Mesothelial cell of epicardium (in vitro differentiated cells): Measurements from ENCODE around the gene RBBP5. TPM values are rescaled to one million over a fixed set of nuclear protein-coding genes. Genes with fewer than 3 reads are reported as not detected.

ENCODE experiments used
- DNase-seq, 2 experiments: peaks; one replicate each; pipeline ENCODE4 v3.0.0; 2021; ENCODE audit warnings: low spot score in 2 of 2; ENCODE audit not compliant: unreplicated experiment in 2 of 2
- H3K27ac Mint-ChIP-seq: 2 replicates; pipeline ENCODE4 v1.8.0; 2021; ENCODE audit warnings: mixed read lengths
- H3K27me3 Mint-ChIP-seq: 2 replicates; pipeline ENCODE4 v1.8.0; 2021; ENCODE audit warnings: low read depth, mixed read lengths
- H3K36me3 Mint-ChIP-seq: 2 replicates; pipeline ENCODE4 v1.8.0; 2021; ENCODE audit warnings: mixed read lengths
- H3K4me1 Mint-ChIP-seq: 2 replicates; pipeline ENCODE4 v1.8.0; 2021; ENCODE audit warnings: mixed read lengths
- H3K4me3 Mint-ChIP-seq: 2 replicates; pipeline ENCODE4 v1.8.0; 2021; ENCODE audit warnings: mild to moderate bottlenecking, moderate library complexity, mixed read lengths
- H3K9me3 Mint-ChIP-seq: 2 replicates; pipeline ENCODE4 v1.8.0; 2021; ENCODE audit warnings: mixed read lengths
- CTCF ChIP-seq: fragments of 200-600 bp; sonication (generic); IDR thresholded peaks from one replicate; pipeline ENCODE4 v1.5.0; 2021; ENCODE audit warnings: antibody characterized with exemption; ENCODE audit not compliant: unreplicated experiment
- total RNA-seq: library from RNA; stranded (reverse); gene quantifications from 3 replicates; pipeline ENCODE4 v1.2.1, GENCODE V29; 2021

The RBBP5 gene
- total RNA-seq, 1 donor from 2014 or later = 15.7 TPM

GRCh38 chr1:205140113-205140512, 18.3 kb upstream of the RBBP5 start:
- no peak for DNase-seq
- Mint-ChIP-seq H3K4me3 (no peak overlapping the region), H3K36me3 (no peaks in the 10 kb centered on the region), H3K27me3 (no peaks in the 10 kb centered on the region), H3K4me1 (peaks cover 21% of the 10 kb centered on the region), H3K9me3 (no peaks in the 10 kb centered on the region), H3K27ac (no peak overlapping the region)
- TF ChIP-seq CTCF = no peak

GRCh38 chr1:205137901-205138300, 16.1 kb upstream of the RBBP5 start:
- H3K27ac Mint-ChIP-seq = no peak overlapping the region
- no peak overlapping the region for H3K4me3 Mint-ChIP-seq
- TF ChIP-seq CTCF = no peak
- H3K27me3 Mint-ChIP-seq = no peaks in the 10 kb centered on the region
- no peak for DNase-seq
- H3K9me3 Mint-ChIP-seq = no peaks in the 10 kb centered on the region
- peaks cover 2% of the 10 kb centered on the region for H3K4me1 Mint-ChIP-seq
- no peaks in the 10 kb centered on the region for H3K36me3 Mint-ChIP-seq

- Mint-ChIP-seq H3K36me3 (no peaks in the 10 kb centered on the region), H3K27me3 (no peaks in the 10 kb centered on the region)
Measured at GRCh38 chr1:205133287-205133686, 11.5 kb upstream of the RBBP5 start.

GRCh38 chr1:205129447-205130029, 7.8 kb upstream of the RBBP5 start:
- no peaks in the 10 kb centered on the region for H3K27me3 Mint-ChIP-seq

More at GRCh38 chr1:205133287-205133686, 11.5 kb upstream of the RBBP5 start:
- Mint-ChIP-seq H3K4me3 (no peak overlapping the region), H3K4me1 (no peaks in the 10 kb centered on the region), H3K9me3 (no peaks in the 10 kb centered on the region), H3K27ac (no peak overlapping the region)
- no peak for TF ChIP-seq CTCF
- no peak for DNase-seq

GRCh38 chr1:205128050-205128449, 6.3 kb upstream of the RBBP5 start:
- Mint-ChIP-seq H3K27ac (no peak overlapping the region), H3K36me3 (no peaks in the 10 kb centered on the region), H3K4me3 (no peak overlapping the region), H3K27me3 (no peaks in the 10 kb centered on the region), H3K9me3 (no peaks in the 10 kb centered on the region), H3K4me1 (peaks cover under 1% of the 10 kb centered on the region)
- DNase-seq = no peak
- no peak for TF ChIP-seq CTCF

More at GRCh38 chr1:205129447-205130029, 7.8 kb upstream of the RBBP5 start:
- H3K4me3 Mint-ChIP-seq = no peak overlapping the region
- no peak for TF ChIP-seq CTCF
- no peak for DNase-seq
- no peaks in the 10 kb centered on the region for H3K9me3 Mint-ChIP-seq
- no peaks in the 10 kb centered on the region for H3K4me1 Mint-ChIP-seq
- H3K36me3 Mint-ChIP-seq = no peaks in the 10 kb centered on the region
- H3K27ac Mint-ChIP-seq = no peak overlapping the region

- Mint-ChIP-seq H3K36me3 (no peaks in the 10 kb centered on the region), H3K27ac (no peak overlapping the region), H3K9me3 (no peaks in the 10 kb centered on the region), H3K4me3 (no peak overlapping the region), H3K4me1 (peaks cover 4% of the 10 kb centered on the region), H3K27me3 (no peaks in the 10 kb centered on the region)
- TF ChIP-seq CTCF = no peak
- DNase-seq = no peak
Measured at GRCh38 chr1:205127646-205128045, 5.9 kb upstream of the RBBP5 start.
